Endothelial cell of umbilical vein (primary cell): ENCODE measurements around the gene HMGXB3.

Experiments used
- EZH2 ChIP-seq: IDR thresholded peaks from 2 replicates; pipeline ENCODE4 v1.6.1; 2012; ENCODE audit warnings: borderline replicate concordance, low read depth, mild to moderate bottlenecking, moderate library complexity, low read length, inconsistent platforms; ENCODE audit not compliant: severe bottlenecking
- POLR2AphosphoS5 ChIP-seq: IDR thresholded peaks from 2 replicates; pipeline ENCODE4 v1.6.1; 2012; ENCODE audit warnings: low read depth, mild to moderate bottlenecking, control low read depth, low read length, moderate library complexity; ENCODE audit not compliant: insufficient read depth
- TF ChIP-seq, protein P1 (sequence below), 2 donors: IDR thresholded peaks; 1 replicate in 1 of 2; 2 replicates in 1 of 2; pipeline ENCODE4 v1.5.1; 2011; ENCODE audit warnings: low read length in 2 of 2, mild to moderate bottlenecking in 2 of 2, moderate library complexity in 2 of 2, control low read depth in 1 of 2, inconsistent platforms in 1 of 2, low read depth in 1 of 2; ENCODE audit not compliant: insufficient read depth in 1 of 2; ENCODE audit errors: extremely low read depth in 1 of 2

DNA sequence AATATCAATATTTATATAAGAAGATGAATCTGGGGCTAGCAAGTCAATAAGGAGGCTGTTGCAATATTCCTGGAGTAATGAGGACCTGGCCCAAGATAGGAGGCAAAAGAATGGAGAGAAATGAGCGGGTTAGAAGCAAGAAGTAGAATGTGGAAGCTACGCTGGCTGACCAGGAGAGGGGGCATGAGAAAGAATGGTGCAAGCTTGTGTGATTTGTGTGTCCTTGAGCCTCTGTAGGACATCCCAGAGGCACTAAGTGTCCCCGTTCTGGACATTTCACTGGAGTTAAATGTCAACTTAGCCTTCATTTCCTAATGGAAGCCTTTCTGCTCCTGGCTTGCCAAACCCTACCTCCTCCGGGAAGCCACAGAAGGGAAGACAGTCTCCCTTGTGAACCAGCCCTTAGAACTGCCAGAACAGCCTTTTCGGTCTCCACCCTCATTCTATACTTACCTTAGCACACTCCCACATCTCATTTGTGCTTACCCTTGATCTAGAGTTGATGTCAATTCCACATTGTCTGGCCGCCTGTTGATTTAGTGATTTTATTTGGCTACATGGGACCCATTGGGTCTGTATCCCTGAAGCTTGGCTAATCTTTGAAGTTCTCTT is 49.3 kb upstream of the HMGXB3 start:
- TF ChIP-seq EZH2 (no peak), POLR2AphosphoS5 (no peak)
- TF ChIP-seq, protein P1, sequence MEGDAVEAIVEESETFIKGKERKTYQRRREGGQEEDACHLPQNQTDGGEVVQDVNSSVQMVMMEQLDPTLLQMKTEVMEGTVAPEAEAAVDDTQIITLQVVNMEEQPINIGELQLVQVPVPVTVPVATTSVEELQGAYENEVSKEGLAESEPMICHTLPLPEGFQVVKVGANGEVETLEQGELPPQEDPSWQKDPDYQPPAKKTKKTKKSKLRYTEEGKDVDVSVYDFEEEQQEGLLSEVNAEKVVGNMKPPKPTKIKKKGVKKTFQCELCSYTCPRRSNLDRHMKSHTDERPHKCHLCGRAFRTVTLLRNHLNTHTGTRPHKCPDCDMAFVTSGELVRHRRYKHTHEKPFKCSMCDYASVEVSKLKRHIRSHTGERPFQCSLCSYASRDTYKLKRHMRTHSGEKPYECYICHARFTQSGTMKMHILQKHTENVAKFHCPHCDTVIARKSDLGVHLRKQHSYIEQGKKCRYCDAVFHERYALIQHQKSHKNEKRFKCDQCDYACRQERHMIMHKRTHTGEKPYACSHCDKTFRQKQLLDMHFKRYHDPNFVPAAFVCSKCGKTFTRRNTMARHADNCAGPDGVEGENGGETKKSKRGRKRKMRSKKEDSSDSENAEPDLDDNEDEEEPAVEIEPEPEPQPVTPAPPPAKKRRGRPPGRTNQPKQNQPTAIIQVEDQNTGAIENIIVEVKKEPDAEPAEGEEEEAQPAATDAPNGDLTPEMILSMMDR (IDR thresholded peaks at IDR 0.05; ENCODE audit: extremely low read depth in 1 of 2, insufficient read depth in 1 of 2, low read depth in 1 of 2, low read length in 2 of 2): no peak
